ENCODE data around the gene TBX10.
A peak's percentile ranks its signal among the peaks of the same experiment; 100 is the strongest.

DNA sequence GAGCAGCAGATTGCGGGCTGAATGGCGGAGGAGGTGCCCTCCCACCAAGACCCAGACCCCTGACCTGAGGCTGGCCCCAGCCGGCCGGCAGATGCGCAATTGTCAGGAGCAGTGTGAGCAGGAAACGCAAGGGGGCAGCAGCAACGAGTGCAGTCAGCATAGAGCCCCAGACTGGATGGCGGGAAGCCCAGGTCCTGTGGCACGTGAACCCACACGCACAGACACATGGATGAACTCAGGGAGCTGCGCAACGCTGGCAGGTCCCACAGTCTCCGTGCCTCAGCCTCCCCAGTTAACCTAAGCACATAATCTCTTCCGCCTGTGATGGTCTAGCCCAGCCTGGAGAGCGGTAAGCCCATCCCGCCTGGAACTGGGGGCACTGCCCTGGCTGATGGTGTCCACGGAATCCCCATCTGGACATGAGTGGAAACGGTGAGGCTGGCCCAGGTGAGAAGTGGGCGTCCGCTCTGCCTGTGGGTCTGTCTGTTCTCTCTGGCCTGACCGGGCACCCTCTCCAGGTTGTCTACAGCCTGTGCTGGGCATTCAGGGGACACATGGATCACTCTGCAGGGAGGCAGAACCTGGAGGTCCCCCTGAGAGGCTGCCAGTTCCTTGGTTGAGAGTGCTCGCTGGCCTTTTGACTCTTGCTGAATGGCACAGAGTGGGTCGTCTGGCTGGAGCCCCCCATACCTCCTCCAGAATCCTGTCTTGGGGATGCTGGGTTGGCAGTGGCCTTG lies 626 bp upstream of the TBX10 start:
- TF ChIP-seq, protein P1, sequence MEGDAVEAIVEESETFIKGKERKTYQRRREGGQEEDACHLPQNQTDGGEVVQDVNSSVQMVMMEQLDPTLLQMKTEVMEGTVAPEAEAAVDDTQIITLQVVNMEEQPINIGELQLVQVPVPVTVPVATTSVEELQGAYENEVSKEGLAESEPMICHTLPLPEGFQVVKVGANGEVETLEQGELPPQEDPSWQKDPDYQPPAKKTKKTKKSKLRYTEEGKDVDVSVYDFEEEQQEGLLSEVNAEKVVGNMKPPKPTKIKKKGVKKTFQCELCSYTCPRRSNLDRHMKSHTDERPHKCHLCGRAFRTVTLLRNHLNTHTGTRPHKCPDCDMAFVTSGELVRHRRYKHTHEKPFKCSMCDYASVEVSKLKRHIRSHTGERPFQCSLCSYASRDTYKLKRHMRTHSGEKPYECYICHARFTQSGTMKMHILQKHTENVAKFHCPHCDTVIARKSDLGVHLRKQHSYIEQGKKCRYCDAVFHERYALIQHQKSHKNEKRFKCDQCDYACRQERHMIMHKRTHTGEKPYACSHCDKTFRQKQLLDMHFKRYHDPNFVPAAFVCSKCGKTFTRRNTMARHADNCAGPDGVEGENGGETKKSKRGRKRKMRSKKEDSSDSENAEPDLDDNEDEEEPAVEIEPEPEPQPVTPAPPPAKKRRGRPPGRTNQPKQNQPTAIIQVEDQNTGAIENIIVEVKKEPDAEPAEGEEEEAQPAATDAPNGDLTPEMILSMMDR (IDR thresholded peaks at IDR 0.05): peak; percentile 50 to 72 (median 63)
- TF ChIP-seq POLR2AphosphoS5 (IDR thresholded peaks at IDR 0.05) (no peak), POLR2A (IDR thresholded peaks at IDR 0.05) (no peak)
